ENCODE data around the gene TPMT.
"Not testable (repeated sequence)": the region's sequence is repeated elsewhere in the genome, so short reads cannot be mapped to it uniquely, and the experiment has no call there.

The TPMT gene

GRCh38 chr6:18155864-18156421 lies 1.1 kb upstream of the TPMT start:
- DNase-seq = peak in 40 of 56 donors; percentile 11 to 67 (median 32)

GRCh38 chr6:18155150-18155863 lies 430 bp upstream of the TPMT start, which contains the start of gene KDM1B:
TSS of gene KDM1B (plus strand) at chr6:18155422. CDS start at chr6:18159896, 4,474 bp downstream.
- peak; percentile 89 to 100 (median 98) for DNase-seq

GRCh38 chr6:18153311-18153703 lies 1.6 kb downstream of the TPMT start:
- DNase-seq = no peak

- DNase-seq = no peak
Measured at GRCh38 chr6:18151801-18152200, 3.1 kb downstream of the TPMT start.

GRCh38 chr6:18151391-18151790 lies 3.5 kb downstream of the TPMT start:
- not testable (repeated sequence) for DNase-seq

- no peak for DNase-seq
Measured at GRCh38 chr6:18148304-18149025, 6.4 kb downstream of the TPMT start.

- no peak for DNase-seq
Measured at GRCh38 chr6:18147616-18148015, 7.3 kb downstream of the TPMT start.

- no peak for DNase-seq
Measured at GRCh38 chr6:18147160-18147559, 7.7 kb downstream of the TPMT start.

- no peak for DNase-seq
Measured at GRCh38 chr6:18142591-18142861, 12.4 kb downstream of the TPMT start.

- no peak for DNase-seq
Measured at GRCh38 chr6:18141805-18142590, 12.9 kb downstream of the TPMT start.

GRCh38 chr6:18139935-18140621 lies 14.8 kb downstream of the TPMT start:
- DNase-seq = no peak

- no peak for DNase-seq
Measured at GRCh38 chr6:18138906-18139305, 16.0 kb downstream of the TPMT start.

GRCh38 chr6:18136260-18136659 lies 18.6 kb downstream of the TPMT start:
- DNase-seq = no peak

- DNase-seq = no peak
Measured at GRCh38 chr6:18135171-18135570, 19.7 kb downstream of the TPMT start.

GRCh38 chr6:18132346-18132745 lies 22.5 kb downstream of the TPMT start:
- DNase-seq = no peak

- DNase-seq = no peak
Measured at GRCh38 chr6:18126121-18126520, 28.8 kb downstream of the TPMT start.

GRCh38 chr6:18122128-18123093 lies 32.5 kb downstream of the TPMT start, which contains the start of gene NHLRC1:
TSS of gene NHLRC1 (minus strand) at chr6:18122677. CDS start at chr6:18122606, 71 bp downstream.
- DNase-seq = peak; percentile 18 to 92 (median 74)

GRCh38 chr6:18121580-18122127 lies 33.2 kb downstream of the TPMT start:
- no peak for DNase-seq

- no peak for DNase-seq
Measured at GRCh38 chr6:18119236-18119635, 35.6 kb downstream of the TPMT start.

GRCh38 chr6:18118330-18118729 lies 36.5 kb downstream of the TPMT start:
- DNase-seq = no peak
